ENCODE measurements around the gene TOMM34. TPM values are rescaled to one million over a fixed set of nuclear protein-coding genes. Genes with fewer than 3 reads are reported as not detected.

TOMM34 gene
- total RNA-seq, 3 donors from 2014 or later (not counting 1 experiment from before 2014, with no cell fraction given), result 8.5 to 9.2 (median 8.8) TPM

DNA sequence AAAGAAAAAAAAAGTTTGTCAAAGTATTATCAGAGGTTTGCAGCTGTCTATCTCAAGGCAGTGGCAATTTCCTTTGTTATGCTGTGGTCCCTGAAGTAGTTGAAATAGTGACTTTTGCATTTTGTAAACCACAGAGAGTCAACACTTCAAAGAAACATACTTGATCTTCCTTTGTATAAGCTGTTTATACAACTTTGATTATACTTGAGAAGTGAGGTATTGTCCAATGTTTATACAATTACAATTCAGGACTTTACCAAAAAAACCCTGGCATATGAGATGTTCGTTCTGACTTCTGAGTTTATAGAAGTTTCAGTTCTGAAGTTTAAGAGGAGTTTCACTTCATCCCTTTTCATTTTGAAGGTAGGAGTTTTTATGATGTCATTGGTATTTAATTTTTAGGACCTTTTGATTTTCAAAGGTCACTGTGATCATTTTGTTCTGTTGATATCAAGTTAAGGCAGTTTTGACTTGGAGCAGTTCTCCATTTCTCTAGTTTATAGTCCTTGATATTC is 10.1 kb upstream of the TOMM34 start:
- H3K27me3 ChIP-seq (ENCODE audit: control insufficient read depth, insufficient read depth, low read length), result no peaks in the 10 kb centered on the region
- Mint-ChIP-seq H3K9me3 (no peaks in the 10 kb centered on the region), H3K36me3 (peaks cover 26% of the 10 kb centered on the region), H3K4me1 (peaks cover 83 to 84% of the 10 kb centered on the region in 2 donors), H3K4me3 (peak overlapping the region; percentile 97), H3K27ac (peak overlapping the region; percentile 98 to 99), H3K27me3 (ENCODE audit: low read depth in 2 of 2) (no peaks in the 10 kb centered on the region)
- no peak for TF ChIP-seq CTCF (IDR thresholded peaks at IDR 0.05)
- peaks cover 25% of the 10 kb centered on the region for H3K4me1 ChIP-seq (ENCODE audit: control insufficient read depth, insufficient read depth, low read length)
- intact Hi-C loops (cut with micrococcal nuclease), result loop anchor here (1.0 kb wide), 2 partner anchors 9 to 20 kb away; no protein-coding TSS in a partner anchor
- peak overlapping the region; percentile 7 for H3K4me3 ChIP-seq (ENCODE audit: low read length)
- H3K27ac ChIP-seq (ENCODE audit: low read length), result peak overlapping the region; percentile 87
- no CpG with 5 or more reads among the region's 1 CpG for WGBS (ENCODE audit: insufficient coverage)
- DNase-seq (peak in 1 of 2 donors; percentile 69), ATAC-seq (peak; percentile 22 to 46 (median 36))
- peaks cover 32% of the 10 kb centered on the region for H3K36me3 ChIP-seq (ENCODE audit: control insufficient read depth, insufficient read depth, low read length)
- H3K9me3 ChIP-seq (ENCODE audit: control insufficient read depth, insufficient read depth, low read length), result no peaks in the 10 kb centered on the region

GRCh38 chr20:44969300-44969894 is 9.2 kb upstream of the TOMM34 start:
- Mint-ChIP-seq H3K27ac (peak overlapping the region; percentile 98 to 99), H3K4me3 (peak overlapping the region; percentile 97), H3K27me3 (ENCODE audit: low read depth in 2 of 2) (no peaks in the 10 kb centered on the region), H3K4me1 (peaks cover 75 to 80% of the 10 kb centered on the region in 2 donors), H3K36me3 (peaks cover 18% of the 10 kb centered on the region), H3K9me3 (no peaks in the 10 kb centered on the region)
- H3K9me3 ChIP-seq (ENCODE audit: control insufficient read depth, insufficient read depth, low read length), result no peaks in the 10 kb centered on the region
- H3K4me1 ChIP-seq (ENCODE audit: control insufficient read depth, insufficient read depth, low read length), result peaks cover 25% of the 10 kb centered on the region
- H3K27me3 ChIP-seq (ENCODE audit: control insufficient read depth, insufficient read depth, low read length), result no peaks in the 10 kb centered on the region
- H3K27ac ChIP-seq (ENCODE audit: low read length), result peak overlapping the region; percentile 87
- H3K4me3 ChIP-seq (ENCODE audit: low read length), result no peak overlapping the region
- 28% methylated on average over 3 of the region's 3 CpGs for WGBS (ENCODE audit: insufficient coverage)
- no peak for TF ChIP-seq CTCF (IDR thresholded peaks at IDR 0.05)
- peaks cover 23% of the 10 kb centered on the region for H3K36me3 ChIP-seq (ENCODE audit: control insufficient read depth, insufficient read depth, low read length)
- intact Hi-C loops (cut with micrococcal nuclease), result loop anchor here (5.0 kb wide), 2 partner anchors 43 to 447 kb away; partner anchors contain the start of gene SERINC3
- ATAC-seq (peak in 2 of 3 donors; percentile 12 to 22), DNase-seq (peak; percentile 24 to 68)

DNA sequence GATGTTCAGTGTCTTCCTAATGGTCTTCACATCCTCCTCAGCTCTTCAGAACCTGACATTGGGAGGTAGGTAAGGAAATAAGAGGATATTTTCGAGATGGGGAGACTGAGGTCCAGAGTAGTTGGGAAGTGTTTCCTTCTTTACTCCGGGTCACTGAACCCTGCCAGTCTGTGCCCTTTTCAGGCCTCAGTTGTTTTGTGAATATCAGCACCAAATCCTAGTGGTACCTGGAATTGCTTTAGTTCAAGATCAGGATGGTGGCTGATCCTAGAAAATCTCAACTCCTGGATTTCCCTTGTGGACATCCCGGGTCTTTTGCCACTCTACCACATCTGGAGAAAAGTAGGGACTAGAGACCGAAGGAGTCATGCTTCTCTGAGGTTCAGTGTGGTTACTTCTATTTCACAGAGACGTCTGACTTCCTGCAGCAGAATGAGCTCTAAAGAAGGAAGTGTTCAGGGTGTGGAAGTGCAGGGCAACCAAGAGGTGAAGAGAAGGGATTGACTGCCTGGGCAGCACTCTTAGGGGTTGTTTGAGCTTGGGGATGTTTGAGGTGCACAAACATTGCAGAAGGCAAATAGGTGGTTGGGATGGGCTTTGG is 7.1 kb upstream of the TOMM34 start:
- H3K4me3 Mint-ChIP-seq, result peak overlapping the region; percentile 97
- H3K27ac ChIP-seq (ENCODE audit: low read length), result peak overlapping the region; percentile 87
- no peaks in the 10 kb centered on the region for H3K9me3 ChIP-seq (ENCODE audit: control insufficient read depth, insufficient read depth, low read length)
- H3K27me3 Mint-ChIP-seq (ENCODE audit: low read depth in 2 of 2), result no peaks in the 10 kb centered on the region
- peak overlapping the region; percentile 98 to 99 for H3K27ac Mint-ChIP-seq
- intact Hi-C loops (cut with micrococcal nuclease), result loop anchor here (2.0 to 5.0 kb wide), 4 partner anchors 13 to 445 kb away; partner anchors contain the start of gene SERINC3
- H3K36me3 ChIP-seq (ENCODE audit: control insufficient read depth, insufficient read depth, low read length), result peaks cover 3% of the 10 kb centered on the region
- TF ChIP-seq CTCF (IDR thresholded peaks at IDR 0.05), result no peak
- ATAC-seq (peak; percentile 38 to 55 (median 41)), DNase-seq (peak; percentile 43 to 77)
- H3K36me3 Mint-ChIP-seq, result no peaks in the 10 kb centered on the region
- H3K9me3 Mint-ChIP-seq, result no peaks in the 10 kb centered on the region
- H3K4me3 ChIP-seq (ENCODE audit: low read length), result peak overlapping the region; percentile 87
- H3K4me1 Mint-ChIP-seq, result peaks cover 62 to 69% of the 10 kb centered on the region in 2 donors
- peaks cover 25% of the 10 kb centered on the region for H3K4me1 ChIP-seq (ENCODE audit: control insufficient read depth, insufficient read depth, low read length)
- WGBS (ENCODE audit: insufficient coverage), result 0% methylated on average over 5 of the region's 5 CpGs
- no peaks in the 10 kb centered on the region for H3K27me3 ChIP-seq (ENCODE audit: control insufficient read depth, insufficient read depth, low read length)

All from natural killer cell (primary cell).